ENCODE data around the gene KAT14.

DNA sequence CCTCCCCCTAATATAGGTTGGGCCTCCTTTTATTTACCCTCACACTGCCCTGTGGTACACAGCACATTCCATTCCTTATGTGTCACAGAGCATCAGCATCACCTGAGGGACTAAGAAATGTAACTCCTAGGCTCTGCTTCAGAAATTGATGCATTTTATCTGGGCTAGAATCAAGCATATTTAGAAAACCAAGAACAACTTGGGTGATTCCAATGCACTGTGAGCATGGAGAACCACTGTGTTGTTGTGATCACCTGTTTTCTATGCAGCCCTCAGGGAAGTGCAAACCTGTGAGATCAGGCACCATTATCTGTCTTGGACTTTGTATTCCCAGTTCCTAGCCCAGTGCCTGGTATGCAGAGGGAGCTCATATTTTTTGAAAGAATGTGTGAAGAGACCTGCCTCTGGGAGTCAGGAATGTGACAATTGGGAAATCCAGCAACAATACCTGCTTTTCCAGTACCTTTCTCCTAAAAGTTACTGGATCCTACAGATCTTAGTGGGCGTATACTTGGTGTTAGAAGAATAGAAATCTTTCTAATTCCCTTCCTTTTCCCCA, 7.0 kb downstream of the KAT14 start:
- TF ChIP-seq POLR2A (IDR thresholded peaks at IDR 0.05) (no peak), CTCF (IDR thresholded peaks at IDR 0.05) (no peak)

Measured in heart left ventricle (tissue), 13 donors.